GM21825 (cell line): ENCODE results near the gene CACNA2D3.

Experiments
- ATAC-seq: cut with Tn5 transposase; IDR thresholded peaks from one replicate; pipeline ENCODE4 v1.9.1; 2021; ENCODE audit warnings: mild to moderate bottlenecking, moderate library complexity; ENCODE audit not compliant: unreplicated experiment

The CACNA2D3 gene

DNA sequence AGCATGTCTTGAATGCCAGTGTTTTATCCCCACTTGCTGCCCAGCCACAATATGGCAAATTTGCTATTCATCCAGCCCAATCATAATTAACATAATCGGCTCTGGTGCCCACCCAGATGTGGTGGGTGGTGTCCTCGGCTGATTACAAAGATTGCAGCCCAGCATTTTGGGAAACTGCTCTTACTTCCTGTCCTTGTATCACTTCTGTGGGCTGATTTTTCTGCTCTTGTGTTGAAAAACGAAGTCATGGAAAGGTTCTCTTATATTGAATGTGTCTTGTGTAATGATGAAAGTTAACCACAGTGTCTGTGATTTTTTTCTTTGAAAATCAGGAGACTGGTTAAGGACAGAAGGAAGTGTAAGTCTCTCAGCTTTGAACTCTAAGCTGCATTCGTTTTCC is 141.7 kb downstream of the CACNA2D3 start:
- ATAC-seq = no peak

DNA sequence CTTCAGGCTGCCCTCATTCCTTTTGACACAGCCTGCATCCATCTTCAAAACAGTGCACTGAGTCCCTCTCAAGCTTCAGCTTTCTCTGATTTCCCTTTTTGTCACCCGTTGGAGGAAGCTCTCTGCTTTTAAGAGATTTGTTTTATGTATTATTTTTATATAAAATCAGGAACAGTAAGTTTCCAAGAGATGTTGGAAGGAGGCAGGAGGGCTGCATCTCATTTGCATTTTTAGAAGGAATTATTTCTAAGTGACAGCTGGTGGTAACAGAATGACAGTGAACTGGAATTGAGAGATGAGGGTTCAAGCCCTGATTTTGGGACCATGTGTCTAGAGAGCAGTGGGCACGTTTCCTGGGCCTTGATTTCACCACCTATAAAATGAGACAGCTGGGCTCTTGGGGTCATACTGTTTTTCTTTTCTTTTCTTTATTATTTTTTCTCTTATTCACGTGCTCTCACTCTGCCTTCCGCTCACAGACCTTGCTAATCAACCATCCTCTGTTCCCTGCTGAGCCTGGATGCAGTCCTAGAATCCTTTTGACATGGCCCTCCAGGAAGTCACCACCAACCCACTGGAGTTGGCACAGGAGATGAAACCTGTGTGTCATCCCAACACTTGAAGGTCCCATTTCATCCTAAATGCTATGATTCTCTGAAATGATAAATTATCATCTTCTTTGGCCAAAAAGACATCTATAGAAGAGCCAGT is 148.6 kb downstream of the CACNA2D3 start:
- no peak for ATAC-seq

DNA sequence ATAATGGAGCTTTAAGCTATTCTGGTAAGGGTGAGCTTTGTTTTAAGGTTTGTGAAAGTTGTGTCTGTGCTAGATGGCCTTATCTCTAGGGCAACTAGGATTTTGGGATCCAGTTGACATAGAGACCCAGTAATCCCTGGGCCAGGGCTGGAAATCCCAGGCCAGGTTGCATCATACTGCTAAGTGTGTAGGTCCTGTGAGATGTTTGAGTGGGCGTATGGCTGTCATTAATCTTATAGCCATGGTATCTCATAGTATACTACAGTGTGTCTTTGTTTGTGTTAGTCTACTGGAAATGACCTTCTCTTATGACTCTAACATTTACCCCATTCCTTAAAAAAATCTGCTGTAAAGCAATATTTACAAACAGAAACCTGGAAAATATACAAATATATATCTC is 151.4 kb downstream of the CACNA2D3 start:
- no peak for ATAC-seq

GRCh38 chr3:54274607-54275006 is 152.3 kb downstream of the CACNA2D3 start:
- no peak for ATAC-seq

DNA sequence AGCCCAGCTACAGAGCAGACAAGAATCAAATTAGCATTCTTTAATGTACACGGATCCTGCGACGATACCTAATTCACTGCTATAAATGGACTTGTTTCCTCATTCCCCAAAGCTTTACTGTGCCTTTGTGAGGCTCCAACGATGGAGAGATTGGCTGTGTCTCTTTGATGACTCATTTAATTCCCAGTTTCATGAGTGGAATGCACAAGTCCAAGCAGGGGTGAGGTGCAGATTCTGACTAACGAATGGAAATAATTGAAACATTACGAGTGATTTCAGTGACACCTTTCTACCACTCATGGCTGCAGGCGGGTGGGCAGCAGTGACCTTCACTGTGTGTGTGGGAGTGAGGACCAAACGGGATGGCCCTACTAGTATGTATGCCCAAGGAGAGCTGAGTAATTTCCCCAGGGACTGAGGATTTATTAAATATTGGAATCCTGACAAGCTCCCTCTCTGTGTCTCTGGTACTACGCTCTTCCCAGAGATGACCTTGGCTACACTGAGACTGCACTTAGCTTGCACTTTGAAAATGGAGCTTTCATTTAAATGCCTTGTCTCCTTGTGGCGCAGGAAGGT is 156.7 kb downstream of the CACNA2D3 start:
- no peak for ATAC-seq

GRCh38 chr3:54283470-54283869 is 161.1 kb downstream of the CACNA2D3 start:
- no peak for ATAC-seq

- no peak for ATAC-seq
Measured at GRCh38 chr3:54294214-54294613, 171.9 kb downstream of the CACNA2D3 start.

GRCh38 chr3:54296531-54296930 is 174.2 kb downstream of the CACNA2D3 start:
- ATAC-seq = no peak

DNA sequence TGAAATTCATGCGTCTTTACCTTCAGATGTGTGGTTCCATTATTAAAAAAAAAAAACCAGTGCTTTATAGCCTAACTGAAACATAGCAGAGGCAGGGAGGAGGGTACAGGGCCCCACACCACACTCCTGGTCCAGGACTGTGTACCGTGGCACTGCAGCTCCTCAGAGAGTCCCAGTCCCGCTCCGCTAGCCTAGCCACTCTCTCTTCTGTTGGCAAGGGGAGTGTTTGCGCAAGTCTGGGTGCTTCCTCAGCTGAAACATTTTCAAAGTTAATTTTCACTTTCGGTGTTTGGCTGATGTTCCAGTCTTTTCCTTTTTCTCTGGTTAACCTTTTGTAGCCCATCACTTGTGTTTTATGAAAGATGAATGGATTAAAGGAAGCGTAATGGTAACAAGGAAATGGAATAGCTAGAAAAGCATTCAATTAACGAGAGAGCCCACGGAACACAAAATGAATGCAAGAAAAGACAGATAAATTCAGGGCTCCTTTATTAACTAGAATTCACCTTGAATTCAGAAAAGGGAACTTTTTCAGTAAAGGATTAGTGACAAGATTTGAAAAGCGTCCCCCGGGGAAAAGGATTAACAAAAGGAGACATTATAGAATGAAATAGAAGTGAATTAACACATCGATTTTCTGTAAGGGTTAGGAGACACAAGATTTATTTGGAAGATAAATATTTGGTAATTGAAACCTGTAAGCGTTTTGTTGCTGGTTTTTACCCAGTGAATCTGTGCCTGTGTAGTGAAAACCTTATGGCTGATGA is 177.0 kb downstream of the CACNA2D3 start:
- no peak for ATAC-seq

GRCh38 chr3:54303517-54304375 is 181.4 kb downstream of the CACNA2D3 start:
- no peak for ATAC-seq

- no peak for ATAC-seq
Measured at GRCh38 chr3:54304877-54305276, 182.5 kb downstream of the CACNA2D3 start.

DNA sequence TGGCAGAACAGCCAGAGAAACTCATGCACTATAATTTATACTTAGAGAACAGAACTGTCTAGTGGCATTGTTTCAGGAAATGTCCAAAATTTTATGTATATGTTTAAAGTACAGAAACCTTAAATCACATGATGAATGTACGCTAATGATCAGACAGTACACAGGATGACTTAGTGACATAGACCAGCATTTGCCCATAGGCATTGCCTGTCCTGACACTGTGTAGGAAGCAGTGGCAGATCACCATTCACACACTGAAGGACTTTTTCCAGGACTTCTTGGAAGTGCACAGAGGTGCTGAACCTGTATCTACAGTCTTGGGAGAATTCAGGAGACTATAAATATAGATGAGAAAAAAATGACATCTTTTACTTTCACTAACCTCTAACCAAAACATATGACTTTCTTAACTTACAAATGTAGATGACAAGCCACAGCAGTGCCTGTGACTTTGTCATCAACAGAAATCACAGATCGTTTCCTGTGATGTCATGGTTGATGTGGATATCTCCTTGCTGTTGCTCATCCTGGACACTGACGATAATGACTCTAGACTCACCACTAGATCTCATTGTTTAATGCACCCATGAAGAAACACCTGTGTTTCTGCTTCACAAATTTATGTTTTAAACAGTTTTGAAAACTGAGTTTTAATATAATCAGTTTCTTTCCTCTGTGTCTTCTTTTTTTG is 183.2 kb downstream of the CACNA2D3 start:
- ATAC-seq = no peak

DNA sequence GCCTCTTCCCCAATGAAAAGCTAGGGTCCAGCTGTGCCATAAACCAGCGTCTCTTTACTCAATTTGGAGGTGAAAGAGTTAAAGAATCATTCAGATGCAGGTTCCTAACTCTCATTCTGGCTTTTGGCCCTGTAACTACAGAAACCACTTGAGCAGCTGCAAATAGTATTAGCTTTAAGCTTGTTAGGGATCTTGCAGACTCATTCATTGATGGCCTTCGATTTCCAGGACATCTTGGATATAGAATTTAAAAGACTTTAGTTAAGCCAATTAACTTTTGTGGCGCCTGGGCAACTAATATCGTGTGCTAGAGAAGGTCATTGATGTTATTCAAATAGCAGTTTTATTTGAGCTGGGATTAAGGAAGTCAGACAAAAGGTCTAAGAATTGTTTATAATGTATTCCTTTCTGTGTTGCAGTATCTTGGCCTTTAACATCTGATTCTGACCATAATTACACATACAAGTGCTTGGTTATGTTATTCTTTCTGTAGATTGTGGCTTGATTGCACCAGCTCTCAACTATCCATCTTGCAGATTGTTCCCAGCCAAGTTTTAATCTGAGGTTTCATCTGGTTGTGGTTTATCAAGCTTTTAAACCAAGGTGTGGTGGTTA is 185.3 kb downstream of the CACNA2D3 start:
- no peak for ATAC-seq

DNA sequence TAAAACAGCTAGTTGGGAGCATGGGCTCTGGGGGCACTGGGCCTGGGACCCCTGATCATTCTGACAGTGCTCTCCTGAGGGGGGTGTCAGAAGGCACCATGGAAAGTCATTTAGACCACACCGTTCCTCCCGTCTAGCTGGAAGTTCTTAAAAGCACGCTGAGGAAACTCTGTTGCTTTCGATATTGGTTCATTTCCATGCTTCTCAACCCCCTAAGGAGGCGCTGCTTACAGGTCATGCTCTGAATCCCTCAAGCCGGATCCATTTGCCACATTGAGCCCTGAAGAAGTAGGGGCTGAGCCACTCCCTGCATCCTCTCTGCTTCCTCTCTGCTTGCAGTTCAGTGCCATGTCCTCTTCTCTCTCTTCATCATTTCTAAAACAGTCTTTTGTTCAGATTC is 187.2 kb downstream of the CACNA2D3 start:
- no peak for ATAC-seq

DNA sequence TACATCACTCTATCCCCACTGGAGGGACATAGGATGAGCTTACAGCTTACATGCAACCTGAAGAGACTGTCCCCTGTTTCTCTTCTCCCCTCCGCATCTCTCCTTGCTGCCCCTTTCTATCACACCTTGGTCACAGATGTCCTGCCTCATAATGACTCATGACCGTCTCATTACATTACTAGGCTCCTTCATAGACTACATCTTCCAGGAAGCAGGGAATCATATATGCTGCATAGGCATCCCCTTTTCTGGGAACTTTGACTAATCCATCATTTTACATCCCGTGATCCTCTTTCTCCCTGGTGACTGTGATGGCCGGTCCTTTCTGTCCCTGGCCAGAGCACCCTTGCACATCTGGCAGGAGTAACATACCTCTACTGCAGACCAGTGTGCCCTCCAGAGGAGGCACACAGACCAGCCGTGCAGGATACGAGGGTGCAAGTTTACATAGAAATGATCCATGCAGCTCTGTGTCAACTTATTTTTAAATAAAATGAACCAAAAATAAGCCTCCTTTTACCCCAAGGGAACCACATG is 188.9 kb downstream of the CACNA2D3 start:
- ATAC-seq = no peak

- no peak for ATAC-seq
Measured at GRCh38 chr3:54312156-54312899, 190.0 kb downstream of the CACNA2D3 start.

DNA sequence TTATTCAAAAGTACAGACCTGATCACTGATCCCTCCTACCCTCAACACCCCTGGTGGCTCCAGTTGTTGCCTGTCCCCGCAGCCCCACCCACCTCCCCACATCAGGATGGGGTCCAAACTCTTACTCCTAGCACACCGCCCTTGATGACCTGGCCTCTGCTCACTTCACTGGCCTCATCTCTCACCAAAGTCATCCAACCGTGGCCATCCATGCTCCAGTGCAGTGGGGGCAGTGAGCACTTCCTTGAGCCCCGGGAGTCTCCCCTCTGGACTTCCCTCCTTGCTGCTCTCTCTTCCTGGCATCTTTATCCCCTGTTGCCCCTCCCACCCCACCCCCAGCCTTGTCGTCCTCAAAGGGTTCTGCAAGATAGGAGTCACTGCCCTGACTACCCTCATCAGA is 191.1 kb downstream of the CACNA2D3 start:
- no peak for ATAC-seq

GRCh38 chr3:54321520-54321919 is 199.2 kb downstream of the CACNA2D3 start:
- no peak for ATAC-seq

GRCh38 chr3:54322354-54322753 is 200.0 kb downstream of the CACNA2D3 start:
- ATAC-seq = no peak
